GM18508 (cell line): ENCODE results near the gene CHAF1B.

Source experiments
- ATAC-seq: cut with Tn5 transposase; IDR thresholded peaks from one replicate; pipeline ENCODE4 v1.9.1; 2021; ENCODE audit warnings: moderate number of reproducible peaks; ENCODE audit not compliant: insufficient read depth, unreplicated experiment

The CHAF1B gene

GRCh38 chr21:36456729-36457414, 71.7 kb downstream of the CHAF1B start:
- no peak for ATAC-seq

DNA sequence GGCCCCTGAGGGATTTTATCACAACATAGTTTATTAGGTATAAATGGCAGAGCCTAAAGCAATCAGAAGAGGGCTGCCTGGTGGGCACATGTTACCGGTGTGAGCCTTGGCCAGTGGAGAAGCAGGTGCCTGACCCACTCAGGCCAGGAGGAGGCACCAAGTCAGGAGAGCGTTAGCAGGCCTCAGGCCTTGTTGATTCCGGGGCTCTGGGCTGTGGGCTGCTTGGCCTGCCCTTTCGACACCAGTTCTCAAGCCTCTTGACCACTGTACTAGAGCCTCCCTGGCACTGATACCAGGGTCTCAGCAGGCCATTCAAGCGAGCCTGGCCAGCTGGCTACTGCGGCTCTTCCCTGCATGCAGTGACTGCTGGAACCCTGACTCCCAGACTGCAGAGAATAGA, 73.9 kb downstream of the CHAF1B start:
- ATAC-seq, result no peak

GRCh38 chr21:36460866-36461265, 75.7 kb downstream of the CHAF1B start:
- ATAC-seq, result no peak

DNA sequence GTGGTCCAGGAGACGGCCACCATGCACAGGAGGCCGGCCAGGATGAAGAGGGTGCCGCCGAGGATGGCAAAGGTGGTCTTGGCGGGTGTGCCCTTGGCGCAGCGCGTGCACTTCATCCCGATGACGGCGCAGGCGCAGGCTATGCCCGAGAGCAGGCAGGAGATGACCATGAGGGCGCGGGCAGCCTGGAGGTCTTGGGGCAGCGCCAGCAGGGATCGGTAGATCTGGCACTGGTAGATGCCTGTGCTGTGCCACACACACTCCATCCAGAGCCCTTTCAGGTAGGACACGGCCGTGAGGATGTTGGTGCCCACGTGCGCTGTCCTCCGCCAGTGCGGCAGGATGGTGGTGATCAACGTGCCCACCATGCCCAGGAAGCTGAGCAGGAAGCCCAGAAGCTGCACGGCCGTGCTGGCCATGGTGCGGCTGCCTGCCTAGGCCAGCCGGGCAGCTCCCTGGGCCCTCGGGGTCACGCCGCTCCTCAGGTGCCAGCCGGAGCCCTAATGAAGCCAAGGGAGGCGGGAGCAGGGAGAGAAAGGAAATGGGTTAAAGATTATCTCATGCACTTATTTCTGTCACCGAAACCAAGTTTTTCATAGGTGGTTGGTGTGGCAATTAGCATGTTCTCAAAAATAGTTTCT, 76.2 kb downstream of the CHAF1B start:
- no peak for ATAC-seq

GRCh38 chr21:36461918-36462486, 76.8 kb downstream of the CHAF1B start:
- ATAC-seq, result no peak

- no peak for ATAC-seq
Measured at GRCh38 chr21:36463204-36463603, 78.0 kb downstream of the CHAF1B start.

- ATAC-seq, result no peak
Measured at GRCh38 chr21:36463991-36464390, 78.8 kb downstream of the CHAF1B start.

DNA sequence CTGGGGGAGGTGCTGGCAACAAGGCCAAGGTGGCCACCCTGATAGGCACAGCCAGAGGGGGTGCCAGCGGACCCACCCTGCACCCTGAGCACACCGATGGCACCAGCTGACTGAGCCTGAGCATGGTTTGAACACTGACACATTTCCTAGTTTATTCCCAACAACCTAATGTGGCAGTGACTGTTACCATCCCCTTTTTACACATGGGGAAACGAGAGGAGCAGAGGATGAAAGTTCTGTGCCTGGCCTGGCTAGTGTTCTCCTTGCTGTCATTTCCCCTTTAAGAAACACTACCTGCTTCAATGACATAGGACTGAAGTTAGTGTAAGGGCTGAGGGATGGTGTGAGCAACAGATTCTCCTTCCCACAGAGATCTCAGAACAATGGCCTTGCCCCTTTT, 79.4 kb downstream of the CHAF1B start:
- no peak for ATAC-seq

GRCh38 chr21:36465478-36465877, 80.3 kb downstream of the CHAF1B start:
- ATAC-seq, result no peak

DNA sequence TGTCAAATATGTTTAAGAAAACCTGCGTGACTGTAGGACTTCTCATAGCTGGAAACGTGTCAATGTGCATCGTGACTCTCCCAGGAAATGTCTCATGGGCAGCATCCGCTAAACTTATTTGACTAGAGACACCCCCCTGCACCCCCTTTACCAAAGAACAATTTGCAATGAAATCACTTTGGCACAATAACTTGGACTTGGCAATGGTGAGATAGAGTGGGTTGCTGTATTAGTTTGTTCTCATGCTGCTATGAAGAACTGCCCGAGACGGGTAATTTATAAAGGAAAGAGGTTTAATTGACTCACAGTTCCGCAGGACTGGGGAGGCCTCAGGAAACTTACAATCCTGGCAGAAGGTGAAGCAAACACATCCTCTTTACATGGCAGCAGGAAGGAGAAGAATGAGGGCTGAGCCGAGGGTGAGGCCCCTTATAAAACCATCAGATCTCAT, 80.9 kb downstream of the CHAF1B start:
- ATAC-seq, result no peak
